ENCODE data around the gene BBS2. TPM values are rescaled to one million over a fixed set of nuclear protein-coding genes. Genes with fewer than 3 reads are reported as not detected.
"Not testable (repeated sequence)": the region's sequence is repeated elsewhere in the genome, so short reads cannot be mapped to it uniquely, and the experiment has no call there.

BBS2 gene
- total RNA-seq, 1 donor from 2014 or later = 29.0 TPM

GRCh38 chr16:56491657-56492261, 28.1 kb downstream of the BBS2 start:
- Mint-ChIP-seq H3K36me3 (ENCODE audit: low read depth, unreplicated experiment) (peaks cover 2% of the 10 kb centered on the region), H3K27me3 (ENCODE audit: low read depth, unreplicated experiment) (no peaks in the 10 kb centered on the region), H3K4me3 (ENCODE audit: unreplicated experiment) (no peak overlapping the region), H3K9me3 (ENCODE audit: unreplicated experiment) (no peaks in the 10 kb centered on the region), H3K27ac (ENCODE audit: unreplicated experiment) (no peak overlapping the region), H3K4me1 (ENCODE audit: low read depth, unreplicated experiment) (peaks cover 3% of the 10 kb centered on the region)
- H3K9ac ChIP-seq (ENCODE audit: low read length) = no peak overlapping the region
- H3K27ac ChIP-seq (ENCODE audit: low read depth, low read length) = no peak overlapping the region
- no peaks in the 10 kb centered on the region for H3K9me3 ChIP-seq (ENCODE audit: insufficient read depth, low read depth, low read length)
- no peaks in the 10 kb centered on the region for H3K79me2 ChIP-seq (ENCODE audit: insufficient read depth, low read length)
- H2AFZ ChIP-seq (ENCODE audit: low read depth, low read length) = no peak overlapping the region
- DNase-seq (ENCODE audit: low read depth) (no peak), FAIRE-seq (no peak)
- H4K20me1 ChIP-seq (ENCODE audit: insufficient read depth, low read length) = no peaks in the 10 kb centered on the region
- no peaks in the 10 kb centered on the region for H3K4me1 ChIP-seq (ENCODE audit: insufficient read depth, low read length)
- no peak overlapping the region for H3K4me2 ChIP-seq (ENCODE audit: low read length)
- H3K27me3 ChIP-seq (ENCODE audit: insufficient read depth, low read length) = no peaks in the 10 kb centered on the region
- H3K4me3 ChIP-seq (ENCODE audit: insufficient read depth, low read depth, low read length) = no peak overlapping the region
- no peak for TF ChIP-seq EZH2 (IDR thresholded peaks at IDR 0.05; ENCODE audit: insufficient read depth, low read length)
- TF ChIP-seq, protein P1, sequence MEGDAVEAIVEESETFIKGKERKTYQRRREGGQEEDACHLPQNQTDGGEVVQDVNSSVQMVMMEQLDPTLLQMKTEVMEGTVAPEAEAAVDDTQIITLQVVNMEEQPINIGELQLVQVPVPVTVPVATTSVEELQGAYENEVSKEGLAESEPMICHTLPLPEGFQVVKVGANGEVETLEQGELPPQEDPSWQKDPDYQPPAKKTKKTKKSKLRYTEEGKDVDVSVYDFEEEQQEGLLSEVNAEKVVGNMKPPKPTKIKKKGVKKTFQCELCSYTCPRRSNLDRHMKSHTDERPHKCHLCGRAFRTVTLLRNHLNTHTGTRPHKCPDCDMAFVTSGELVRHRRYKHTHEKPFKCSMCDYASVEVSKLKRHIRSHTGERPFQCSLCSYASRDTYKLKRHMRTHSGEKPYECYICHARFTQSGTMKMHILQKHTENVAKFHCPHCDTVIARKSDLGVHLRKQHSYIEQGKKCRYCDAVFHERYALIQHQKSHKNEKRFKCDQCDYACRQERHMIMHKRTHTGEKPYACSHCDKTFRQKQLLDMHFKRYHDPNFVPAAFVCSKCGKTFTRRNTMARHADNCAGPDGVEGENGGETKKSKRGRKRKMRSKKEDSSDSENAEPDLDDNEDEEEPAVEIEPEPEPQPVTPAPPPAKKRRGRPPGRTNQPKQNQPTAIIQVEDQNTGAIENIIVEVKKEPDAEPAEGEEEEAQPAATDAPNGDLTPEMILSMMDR (IDR thresholded peaks at IDR 0.05; ENCODE audit: insufficient read depth, low read depth, low read length) = no peak
- H3K36me3 ChIP-seq (ENCODE audit: insufficient read depth, low read length) = peaks cover 5% of the 10 kb centered on the region

- H4K20me1 ChIP-seq (ENCODE audit: insufficient read depth, low read length); H3K4me3 Mint-ChIP-seq (ENCODE audit: unreplicated experiment); H3K9me3 Mint-ChIP-seq (ENCODE audit: unreplicated experiment); FAIRE-seq; H3K27me3 Mint-ChIP-seq (ENCODE audit: low read depth, unreplicated experiment); H3K9ac ChIP-seq (ENCODE audit: low read length); DNase-seq (ENCODE audit: low read depth); H3K27me3 ChIP-seq (ENCODE audit: insufficient read depth, low read length); H3K4me2 ChIP-seq (ENCODE audit: low read length); H3K4me3 ChIP-seq (ENCODE audit: insufficient read depth, low read depth, low read length); H3K36me3 Mint-ChIP-seq (ENCODE audit: low read depth, unreplicated experiment); H3K27ac ChIP-seq (ENCODE audit: low read depth, low read length); H3K36me3 ChIP-seq (ENCODE audit: insufficient read depth, low read length); H3K9me3 ChIP-seq (ENCODE audit: insufficient read depth, low read depth, low read length); H3K4me1 Mint-ChIP-seq (ENCODE audit: low read depth, unreplicated experiment); H3K79me2 ChIP-seq (ENCODE audit: insufficient read depth, low read length); H3K27ac Mint-ChIP-seq (ENCODE audit: unreplicated experiment); H3K4me1 ChIP-seq (ENCODE audit: insufficient read depth, low read length); H2AFZ ChIP-seq (ENCODE audit: low read depth, low read length): not testable (repeated sequence)
Measured at GRCh38 chr16:56488868-56489267, 31.0 kb downstream of the BBS2 start.

- Histone ChIP-seq H3K79me2 (ENCODE audit: insufficient read depth, low read length) (no peaks in the 10 kb centered on the region), H3K4me2 (ENCODE audit: low read length) (no peak overlapping the region), H4K20me1 (ENCODE audit: insufficient read depth, low read length) (no peaks in the 10 kb centered on the region), H3K4me1 (ENCODE audit: insufficient read depth, low read length) (no peaks in the 10 kb centered on the region), H3K4me3 (ENCODE audit: insufficient read depth, low read depth, low read length) (no peak overlapping the region), H3K36me3 (ENCODE audit: insufficient read depth, low read length) (peaks cover 6% of the 10 kb centered on the region), H3K27me3 (ENCODE audit: insufficient read depth, low read length) (no peaks in the 10 kb centered on the region), H2AFZ (ENCODE audit: low read depth, low read length) (no peak overlapping the region), H3K9me3 (ENCODE audit: insufficient read depth, low read depth, low read length) (no peaks in the 10 kb centered on the region), H3K27ac (ENCODE audit: low read depth, low read length) (no peak overlapping the region), H3K9ac (ENCODE audit: low read length) (no peak overlapping the region)
- Mint-ChIP-seq H3K36me3 (ENCODE audit: low read depth, unreplicated experiment) (peaks cover 3% of the 10 kb centered on the region), H3K4me1 (ENCODE audit: low read depth, unreplicated experiment) (no peaks in the 10 kb centered on the region), H3K27me3 (ENCODE audit: low read depth, unreplicated experiment) (no peaks in the 10 kb centered on the region), H3K4me3 (ENCODE audit: unreplicated experiment) (no peak overlapping the region), H3K27ac (ENCODE audit: unreplicated experiment) (no peak overlapping the region), H3K9me3 (ENCODE audit: unreplicated experiment) (no peaks in the 10 kb centered on the region)
- no peak for FAIRE-seq
- TF ChIP-seq EZH2 (IDR thresholded peaks at IDR 0.05; ENCODE audit: insufficient read depth, low read length) = no peak
- DNase-seq (ENCODE audit: low read depth) = no peak
Measured at GRCh38 chr16:56488035-56488434, 31.8 kb downstream of the BBS2 start.

Measured in astrocyte (in vitro differentiated cells and primary cell).